Measurements from ENCODE around the gene RNF44. TPM values are rescaled to one million over a fixed set of nuclear protein-coding genes. Genes with fewer than 3 reads are reported as not detected.

Gene RNF44
- total RNA-seq, 1 experiment from 2014 or later: 33.1 TPM

DNA sequence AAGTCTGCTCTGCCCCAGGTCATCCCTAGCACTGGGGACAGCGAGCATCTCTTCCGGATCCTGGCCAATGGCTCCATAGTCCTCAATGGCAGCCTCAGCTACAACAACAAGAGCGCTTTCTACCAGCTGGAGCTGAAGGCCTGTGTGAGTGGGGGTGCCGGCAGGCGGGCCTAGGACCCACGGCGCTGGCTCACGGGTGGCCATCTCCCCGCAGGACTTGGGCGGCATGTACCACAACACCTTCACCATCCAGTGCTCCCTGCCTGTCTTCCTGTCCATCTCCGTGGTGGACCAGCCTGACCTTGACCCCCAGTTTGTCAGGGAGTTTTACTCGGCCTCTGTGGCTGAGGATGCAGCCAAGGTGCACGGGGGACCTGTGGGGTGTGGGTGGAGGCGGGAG lies 37.9 kb upstream of the RNF44 start:
- H3K36me3 ChIP-seq (ENCODE audit: insufficient read depth, low read length): no peaks in the 10 kb centered on the region
- no peak overlapping the region for H3K27ac ChIP-seq (ENCODE audit: low read length)
- H4K20me1 ChIP-seq (ENCODE audit: insufficient read depth, low read depth, low read length): no peaks in the 10 kb centered on the region
- H3K9me2 ChIP-seq (replicated peaks; ENCODE audit: insufficient read depth, low read length): no peaks in the 10 kb centered on the region
- H2AFZ ChIP-seq (ENCODE audit: low read length): no peak overlapping the region
- peaks cover 6% of the 10 kb centered on the region; the same call in 1 of the 2 replicates for H3K4me1 ChIP-seq (ENCODE audit: low read length)
- no peak overlapping the region for H3K4me3 ChIP-seq (ENCODE audit: low read length)
- H3K9ac ChIP-seq (ENCODE audit: low read length): no peak overlapping the region
- no peaks in the 10 kb centered on the region for H3K9me3 ChIP-seq (ENCODE audit: low read length)
- no peak for DNase-seq
- H3K27me3 ChIP-seq (ENCODE audit: low read length): no peaks in the 10 kb centered on the region
- H3K4me2 ChIP-seq (ENCODE audit: low read depth, low read length, poor library complexity, severe bottlenecking): no peak overlapping the region
- H3K79me2 ChIP-seq (ENCODE audit: low read length): no peaks in the 10 kb centered on the region

GRCh38 chr5:176574297-176574591 lies 37.0 kb upstream of the RNF44 start:
- Histone ChIP-seq H3K79me2 (ENCODE audit: low read length) (no peaks in the 10 kb centered on the region), H3K4me3 (ENCODE audit: low read length) (no peak overlapping the region), H3K36me3 (ENCODE audit: insufficient read depth, low read length) (no peaks in the 10 kb centered on the region), H3K9me3 (ENCODE audit: low read length) (no peaks in the 10 kb centered on the region), H3K4me1 (ENCODE audit: low read length) (peaks cover 6% of the 10 kb centered on the region; the same call in 1 of the 2 replicates), H3K9me2 (replicated peaks; ENCODE audit: insufficient read depth, low read length) (no peaks in the 10 kb centered on the region), H4K20me1 (ENCODE audit: insufficient read depth, low read depth, low read length) (no peaks in the 10 kb centered on the region), H3K27me3 (ENCODE audit: low read length) (no peaks in the 10 kb centered on the region), H2AFZ (ENCODE audit: low read length) (no peak overlapping the region), H3K9ac (ENCODE audit: low read length) (no peak overlapping the region), H3K27ac (ENCODE audit: low read length) (no peak overlapping the region), H3K4me2 (ENCODE audit: low read depth, low read length, poor library complexity, severe bottlenecking) (no peak overlapping the region)
- DNase-seq: peak; percentile 56

- H3K9me3 ChIP-seq (ENCODE audit: low read length): no peaks in the 10 kb centered on the region
- no peak overlapping the region for H3K27ac ChIP-seq (ENCODE audit: low read length)
- H3K9ac ChIP-seq (ENCODE audit: low read length): no peak overlapping the region
- no peak overlapping the region for H2AFZ ChIP-seq (ENCODE audit: low read length)
- no peaks in the 10 kb centered on the region for H3K36me3 ChIP-seq (ENCODE audit: insufficient read depth, low read length)
- H3K4me1 ChIP-seq (ENCODE audit: low read length): peaks cover 6% of the 10 kb centered on the region; the same call in 1 of the 2 replicates
- H3K4me3 ChIP-seq (ENCODE audit: low read length): no peak overlapping the region
- H3K9me2 ChIP-seq (replicated peaks; ENCODE audit: insufficient read depth, low read length): no peaks in the 10 kb centered on the region
- H3K79me2 ChIP-seq (ENCODE audit: low read length): no peaks in the 10 kb centered on the region
- H4K20me1 ChIP-seq (ENCODE audit: insufficient read depth, low read depth, low read length): no peaks in the 10 kb centered on the region
- H3K4me2 ChIP-seq (ENCODE audit: low read depth, low read length, poor library complexity, severe bottlenecking): no peak overlapping the region
- H3K27me3 ChIP-seq (ENCODE audit: low read length): no peaks in the 10 kb centered on the region
- peak; percentile 89 for DNase-seq
These were observed 36.5 kb upstream of the RNF44 start for GRCh38 chr5:176573564-176574296.

GRCh38 chr5:176570044-176570443 lies 32.8 kb upstream of the RNF44 start:
- Histone ChIP-seq H3K9me2 (replicated peaks; ENCODE audit: insufficient read depth, low read length) (no peaks in the 10 kb centered on the region), H4K20me1 (ENCODE audit: insufficient read depth, low read depth, low read length) (no peaks in the 10 kb centered on the region), H3K9ac (ENCODE audit: low read length) (no peak overlapping the region), H2AFZ (ENCODE audit: low read length) (no peak overlapping the region), H3K27ac (ENCODE audit: low read length) (no peak overlapping the region), H3K9me3 (ENCODE audit: low read length) (no peaks in the 10 kb centered on the region), H3K4me1 (ENCODE audit: low read length) (peaks cover 6% of the 10 kb centered on the region; the same call in 1 of the 2 replicates), H3K79me2 (ENCODE audit: low read length) (no peaks in the 10 kb centered on the region), H3K4me3 (ENCODE audit: low read length) (no peak overlapping the region), H3K36me3 (ENCODE audit: insufficient read depth, low read length) (no peaks in the 10 kb centered on the region), H3K27me3 (ENCODE audit: low read length) (no peaks in the 10 kb centered on the region), H3K4me2 (ENCODE audit: low read depth, low read length, poor library complexity, severe bottlenecking) (no peak overlapping the region)
- no peak for DNase-seq

DNA sequence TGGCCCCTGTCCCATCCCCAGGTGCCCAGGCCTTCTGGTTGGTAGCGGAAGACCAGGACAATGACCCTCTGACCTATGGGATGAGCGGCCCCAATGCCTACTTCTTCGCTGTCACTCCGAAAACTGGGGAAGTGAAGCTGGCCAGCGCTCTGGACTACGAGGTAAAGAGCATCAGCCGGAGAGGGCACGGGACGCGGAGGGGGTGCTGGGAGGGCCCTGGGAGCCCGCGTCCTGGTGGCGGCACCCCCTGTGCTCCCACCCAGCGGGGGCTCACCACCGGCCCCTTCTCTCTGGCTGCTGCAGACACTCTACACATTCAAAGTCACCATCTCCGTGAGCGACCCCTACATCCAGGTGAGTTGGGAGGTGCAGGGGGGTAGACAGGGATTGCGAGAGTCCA lies 31.5 kb upstream of the RNF44 start:
- no peak overlapping the region for H2AFZ ChIP-seq (ENCODE audit: low read length)
- no peaks in the 10 kb centered on the region for H3K9me2 ChIP-seq (replicated peaks; ENCODE audit: insufficient read depth, low read length)
- no peaks in the 10 kb centered on the region for H3K27me3 ChIP-seq (ENCODE audit: low read length)
- no peaks in the 10 kb centered on the region for H3K4me1 ChIP-seq (ENCODE audit: low read length)
- H3K36me3 ChIP-seq (ENCODE audit: insufficient read depth, low read length): no peaks in the 10 kb centered on the region
- no peaks in the 10 kb centered on the region for H3K79me2 ChIP-seq (ENCODE audit: low read length)
- H3K4me2 ChIP-seq (ENCODE audit: low read depth, low read length, poor library complexity, severe bottlenecking): no peak overlapping the region
- no peaks in the 10 kb centered on the region for H4K20me1 ChIP-seq (ENCODE audit: insufficient read depth, low read depth, low read length)
- no peaks in the 10 kb centered on the region for H3K9me3 ChIP-seq (ENCODE audit: low read length)
- no peak overlapping the region for H3K4me3 ChIP-seq (ENCODE audit: low read length)
- no peak overlapping the region for H3K27ac ChIP-seq (ENCODE audit: low read length)
- DNase-seq: no peak
- H3K9ac ChIP-seq (ENCODE audit: low read length): no peak overlapping the region

GRCh38 chr5:176565760-176566288 lies 28.6 kb upstream of the RNF44 start:
- Histone ChIP-seq H3K4me1 (ENCODE audit: low read length) (no peaks in the 10 kb centered on the region), H3K27ac (ENCODE audit: low read length) (no peak overlapping the region), H3K79me2 (ENCODE audit: low read length) (no peaks in the 10 kb centered on the region), H3K9me3 (ENCODE audit: low read length) (no peaks in the 10 kb centered on the region), H3K9ac (ENCODE audit: low read length) (no peak overlapping the region), H3K36me3 (ENCODE audit: insufficient read depth, low read length) (no peaks in the 10 kb centered on the region), H3K9me2 (replicated peaks; ENCODE audit: insufficient read depth, low read length) (no peaks in the 10 kb centered on the region), H3K4me3 (ENCODE audit: low read length) (no peak overlapping the region), H3K27me3 (ENCODE audit: low read length) (no peaks in the 10 kb centered on the region), H4K20me1 (ENCODE audit: insufficient read depth, low read depth, low read length) (no peaks in the 10 kb centered on the region), H2AFZ (ENCODE audit: low read length) (no peak overlapping the region), H3K4me2 (ENCODE audit: low read depth, low read length, poor library complexity, severe bottlenecking) (no peak overlapping the region)
- no peak for DNase-seq

GRCh38 chr5:176564002-176564401 lies 26.8 kb upstream of the RNF44 start:
- no peaks in the 10 kb centered on the region for H3K9me3 ChIP-seq (ENCODE audit: low read length)
- no peak overlapping the region for H2AFZ ChIP-seq (ENCODE audit: low read length)
- H3K27ac ChIP-seq (ENCODE audit: low read length): no peak overlapping the region
- H3K9ac ChIP-seq (ENCODE audit: low read length): no peak overlapping the region
- DNase-seq: no peak
- H3K9me2 ChIP-seq (replicated peaks; ENCODE audit: insufficient read depth, low read length): no peaks in the 10 kb centered on the region
- no peak overlapping the region for H3K4me2 ChIP-seq (ENCODE audit: low read depth, low read length, poor library complexity, severe bottlenecking)
- H3K27me3 ChIP-seq (ENCODE audit: low read length): no peaks in the 10 kb centered on the region
- peaks cover 4% of the 10 kb centered on the region; the same call in 1 of the 2 replicates for H3K4me1 ChIP-seq (ENCODE audit: low read length)
- no peaks in the 10 kb centered on the region for H3K36me3 ChIP-seq (ENCODE audit: insufficient read depth, low read length)
- no peaks in the 10 kb centered on the region for H3K79me2 ChIP-seq (ENCODE audit: low read length)
- H3K4me3 ChIP-seq (ENCODE audit: low read length): no peak overlapping the region
- H4K20me1 ChIP-seq (ENCODE audit: insufficient read depth, low read depth, low read length): no peaks in the 10 kb centered on the region

DNA sequence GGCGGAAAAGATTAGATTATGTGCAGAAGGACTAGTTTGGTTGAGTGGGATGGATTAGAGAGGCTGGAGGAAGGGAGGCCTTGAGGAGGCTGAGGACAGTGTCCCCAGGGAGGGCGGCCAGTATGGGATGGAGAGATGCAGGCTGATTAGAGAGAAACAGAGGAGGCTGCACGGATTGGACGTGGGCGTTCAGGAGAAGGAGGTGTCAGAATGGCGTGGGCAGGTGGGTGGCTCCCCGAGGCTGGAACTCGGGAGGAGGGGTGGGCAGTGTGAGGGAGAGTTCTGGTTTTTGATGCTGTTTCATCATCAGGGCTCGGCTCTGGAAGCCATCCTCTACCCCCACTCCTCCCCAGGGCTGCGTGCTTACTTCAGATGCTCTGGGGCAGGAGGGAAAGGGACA lies 25.0 kb upstream of the RNF44 start:
- Histone ChIP-seq H3K27ac (ENCODE audit: low read length) (no peak overlapping the region), H3K4me2 (ENCODE audit: low read depth, low read length, poor library complexity, severe bottlenecking) (no peak overlapping the region), H3K36me3 (ENCODE audit: insufficient read depth, low read length) (no peaks in the 10 kb centered on the region), H3K9me2 (replicated peaks; ENCODE audit: insufficient read depth, low read length) (no peaks in the 10 kb centered on the region), H4K20me1 (ENCODE audit: insufficient read depth, low read depth, low read length) (no peaks in the 10 kb centered on the region), H3K4me1 (ENCODE audit: low read length) (peaks cover 4% of the 10 kb centered on the region; the same call in 1 of the 2 replicates), H3K27me3 (ENCODE audit: low read length) (no peaks in the 10 kb centered on the region), H3K9ac (ENCODE audit: low read length) (no peak overlapping the region), H3K4me3 (ENCODE audit: low read length) (no peak overlapping the region), H2AFZ (ENCODE audit: low read length) (no peak overlapping the region), H3K9me3 (ENCODE audit: low read length) (no peaks in the 10 kb centered on the region), H3K79me2 (ENCODE audit: low read length) (no peaks in the 10 kb centered on the region)
- no peak for DNase-seq

All from Karpas-422 (cell line).